Measurements from ENCODE around the gene PHOSPHO2. TPM values are rescaled to one million over a fixed set of nuclear protein-coding genes. Genes with fewer than 3 reads are reported as not detected.
"Not testable (repeated sequence)": the region's sequence is repeated elsewhere in the genome, so short reads cannot be mapped to it uniquely, and the experiment has no call there.

The PHOSPHO2 gene
- total RNA-seq, 4 donors from 2014 or later, result 7.1 to 17.3 (median 7.6) TPM

DNA sequence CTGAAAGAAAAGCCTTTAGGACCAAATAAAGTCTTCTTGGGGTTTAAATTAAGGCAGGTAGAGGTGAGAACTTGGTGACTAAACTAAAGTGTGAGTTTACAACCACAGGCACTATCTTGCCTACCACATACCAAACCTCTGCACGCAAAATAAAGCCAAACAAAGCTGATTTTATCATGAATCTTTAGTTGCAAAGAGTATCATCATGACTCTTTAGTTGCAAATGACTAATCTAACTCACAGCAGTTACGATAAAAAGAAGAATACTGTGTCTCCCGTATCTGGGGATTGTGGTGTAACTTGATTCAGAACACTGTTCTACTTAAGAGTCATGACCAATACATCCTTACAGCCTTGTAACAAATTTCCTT is 11.2 kb upstream of the PHOSPHO2 start:
- H3K27me3 ChIP-seq, result no peaks in the 10 kb centered on the region
- no peaks in the 10 kb centered on the region for H3K9me3 ChIP-seq
- TF ChIP-seq POLR2A (IDR thresholded peaks at IDR 0.05), result no peak
- no peak for TF ChIP-seq CTCF (IDR thresholded peaks at IDR 0.05)
- TF ChIP-seq EP300 (IDR thresholded peaks at IDR 0.05), result no peak
- H3K4me1 ChIP-seq, result no peaks in the 10 kb centered on the region
- DNase-seq (ENCODE audit: low spot score in 2 of 2), result no peak
- H3K36me3 ChIP-seq, result peaks cover 0 to under 1% (median 0%) of the 10 kb centered on the region in 3 donors
- WGBS, 2 donors, result 54 to 82% methylated on average over 3 of the region's 3 CpGs
- no peak overlapping the region for H3K4me3 ChIP-seq
- H3K27ac ChIP-seq, result no peak overlapping the region

GRCh38 chr2:169683425-169684134 is 10.7 kb upstream of the PHOSPHO2 start:
- Histone ChIP-seq H3K9me3 (no peaks in the 10 kb centered on the region), H3K27ac (no peak overlapping the region), H3K4me1 (no peaks in the 10 kb centered on the region), H3K27me3 (no peaks in the 10 kb centered on the region), H3K36me3 (peaks cover 0 to 5% (median 0%) of the 10 kb centered on the region in 3 donors), H3K4me3 (no peak overlapping the region)
- 76 to 88% methylated on average over 3 of the region's 3 CpGs for WGBS, 2 donors
- TF ChIP-seq POLR2A (IDR thresholded peaks at IDR 0.05) (no peak), EP300 (IDR thresholded peaks at IDR 0.05) (no peak), CTCF (IDR thresholded peaks at IDR 0.05) (no peak)
- DNase-seq (ENCODE audit: low spot score in 2 of 2), result no peak

DNA sequence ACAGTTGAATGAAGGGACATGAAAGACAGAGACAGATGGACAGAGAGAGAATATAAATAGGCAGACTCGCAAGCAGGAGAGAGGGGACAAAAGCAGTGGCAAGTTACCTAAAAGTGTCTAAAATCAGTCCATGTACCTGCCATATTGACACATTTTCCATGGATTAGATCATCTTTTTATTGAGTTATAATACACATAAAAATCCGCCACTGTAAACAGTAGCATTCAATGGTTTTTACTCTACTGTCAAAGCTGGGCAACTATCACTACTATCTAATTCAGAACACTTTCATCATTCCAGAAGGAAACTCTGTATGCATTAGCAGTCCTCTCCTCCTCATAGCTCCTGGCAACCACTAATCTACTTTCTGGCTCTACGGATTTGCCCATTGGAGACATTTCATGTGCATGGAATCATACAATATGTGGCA is 10.1 kb upstream of the PHOSPHO2 start:
- H3K27me3 ChIP-seq, result no peaks in the 10 kb centered on the region
- WGBS, 2 donors, result 58 to 97% methylated on average over 3 of the region's 3 CpGs
- H3K4me3 ChIP-seq, result no peak overlapping the region
- no peak overlapping the region for H3K27ac ChIP-seq
- H3K9me3 ChIP-seq, result no peaks in the 10 kb centered on the region
- H3K36me3 ChIP-seq, result peaks cover 0 to 5% (median 0%) of the 10 kb centered on the region in 3 donors
- no peaks in the 10 kb centered on the region for H3K4me1 ChIP-seq
- TF ChIP-seq POLR2A (IDR thresholded peaks at IDR 0.05) (no peak), EP300 (IDR thresholded peaks at IDR 0.05) (no peak), CTCF (IDR thresholded peaks at IDR 0.05) (no peak)
- DNase-seq (ENCODE audit: low spot score in 2 of 2), result no peak

DNA sequence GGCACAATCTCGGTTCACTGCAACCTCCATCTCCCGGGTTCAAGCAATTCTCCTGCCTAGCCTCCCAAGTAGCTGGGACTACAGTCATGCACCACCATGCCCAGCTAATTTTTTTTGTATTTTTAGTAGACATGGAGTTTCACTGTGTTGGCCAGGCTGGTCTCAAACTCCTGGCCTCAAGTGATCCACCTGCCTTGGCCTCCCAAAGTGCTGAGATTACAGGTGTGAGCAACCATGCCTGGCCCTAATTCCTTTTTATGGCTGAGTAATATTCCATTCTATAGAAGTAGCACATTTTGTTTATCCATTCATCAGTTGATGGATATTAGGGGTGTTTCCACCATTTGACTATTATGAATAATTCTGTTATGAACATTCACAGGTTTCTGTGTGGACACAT is 9.6 kb upstream of the PHOSPHO2 start:
- not testable (repeated sequence) for H3K9me3 ChIP-seq; H3K4me1 ChIP-seq; H3K36me3 ChIP-seq; H3K27me3 ChIP-seq; DNase-seq (ENCODE audit: low spot score in 2 of 2); H3K4me3 ChIP-seq; H3K27ac ChIP-seq
- WGBS, 2 donors, result 95 to 96% methylated on average over 2 of the region's 2 CpGs

DNA sequence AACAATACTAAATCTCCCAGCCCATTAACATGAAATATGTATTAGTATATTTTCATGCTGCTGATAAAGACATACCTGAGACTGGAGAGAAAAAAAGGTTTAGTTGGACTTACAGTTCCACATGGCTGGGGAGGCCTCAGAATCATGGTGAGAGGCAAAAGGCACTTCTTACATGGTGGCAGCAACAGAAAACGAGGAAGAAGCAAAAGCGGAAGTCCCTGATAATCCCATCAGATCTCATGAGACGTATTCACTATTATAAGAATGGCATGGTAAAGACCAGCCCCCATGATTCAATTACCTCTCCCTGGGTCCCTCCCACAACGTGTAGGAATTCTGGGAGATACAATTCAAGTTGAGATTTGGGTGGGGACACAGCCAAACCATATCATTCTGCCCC is 7.4 kb upstream of the PHOSPHO2 start:
- not testable (repeated sequence) for H3K27me3 ChIP-seq; H3K4me3 ChIP-seq; H3K4me1 ChIP-seq; H3K36me3 ChIP-seq; DNase-seq (ENCODE audit: low spot score in 2 of 2); H3K27ac ChIP-seq
- WGBS, 2 donors, result 84 to 96% methylated on average over 4 of the region's 4 CpGs
- H3K9me3 ChIP-seq, result peaks cover 0 to 24% (median 0%) of the 10 kb centered on the region in 4 donors

GRCh38 chr2:169687943-169688342 is 6.3 kb upstream of the PHOSPHO2 start:
- not testable (repeated sequence) for H3K27me3 ChIP-seq; H3K27ac ChIP-seq; H3K36me3 ChIP-seq; H3K4me3 ChIP-seq; DNase-seq (ENCODE audit: low spot score in 2 of 2); H3K4me1 ChIP-seq
- peaks cover 0 to 25% (median 0%) of the 10 kb centered on the region in 4 donors for H3K9me3 ChIP-seq

DNA sequence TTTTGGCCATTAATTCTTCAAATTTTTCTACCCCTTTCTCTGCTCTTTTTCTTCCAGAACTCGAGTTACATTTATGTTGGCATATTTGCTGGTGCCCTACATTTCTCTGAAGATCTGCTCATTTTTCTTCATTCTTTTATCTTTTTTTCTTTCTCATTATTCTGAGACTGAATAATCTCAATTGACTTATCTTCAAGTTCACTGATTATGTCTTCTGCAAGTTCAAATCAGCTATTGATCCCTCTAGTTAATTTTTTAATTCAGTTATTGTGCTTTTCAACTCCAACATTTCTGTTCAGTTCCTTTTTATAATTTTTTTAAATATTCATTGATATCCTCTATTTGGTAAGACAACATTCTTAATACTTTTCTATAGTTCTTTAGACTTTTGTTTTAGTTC is 3.3 kb upstream of the PHOSPHO2 start:
- no peak for DNase-seq (ENCODE audit: low spot score in 2 of 2)
- Histone ChIP-seq H3K27ac (no peak overlapping the region), H3K4me1 (peaks cover 0 to 19% (median 5%) of the 10 kb centered on the region in 4 donors), H3K36me3 (peaks cover 0 to 5% (median 0%) of the 10 kb centered on the region in 3 donors), H3K9me3 (peaks cover 0 to 25% (median 0%) of the 10 kb centered on the region in 4 donors), H3K4me3 (no peak overlapping the region), H3K27me3 (no peaks in the 10 kb centered on the region)
- no peak for TF ChIP-seq POLR2A (IDR thresholded peaks at IDR 0.05)
- no peak for TF ChIP-seq EP300 (IDR thresholded peaks at IDR 0.05)
- TF ChIP-seq CTCF (IDR thresholded peaks at IDR 0.05), result no peak
- 80 to 84% methylated on average over 1 of the region's 1 CpG for WGBS, 2 donors

Data from tibial nerve (tissue), 4 donors.